Glomerular endothelial cell (primary cell): ENCODE data around the gene MFAP3. TPM values are rescaled to one million over a fixed set of nuclear protein-coding genes. Genes with fewer than 3 reads are reported as not detected.

Experiments
- DNase-seq: peaks from one replicate; pipeline ENCODE4 v3.0.0-alpha.2; 2011; ENCODE audit warnings: low read depth, low spot score; ENCODE audit errors: extremely low read depth
- total RNA-seq: library from RNA; depleted of rRNA; stranded (reverse); fragments of >200 nt; gene quantifications from 2 replicates; pipeline ENCODE4 v1.2.3, GENCODE V29; 2015

Gene MFAP3
- total RNA-seq, 1 donor from 2014 or later, result 72.8 TPM

DNA sequence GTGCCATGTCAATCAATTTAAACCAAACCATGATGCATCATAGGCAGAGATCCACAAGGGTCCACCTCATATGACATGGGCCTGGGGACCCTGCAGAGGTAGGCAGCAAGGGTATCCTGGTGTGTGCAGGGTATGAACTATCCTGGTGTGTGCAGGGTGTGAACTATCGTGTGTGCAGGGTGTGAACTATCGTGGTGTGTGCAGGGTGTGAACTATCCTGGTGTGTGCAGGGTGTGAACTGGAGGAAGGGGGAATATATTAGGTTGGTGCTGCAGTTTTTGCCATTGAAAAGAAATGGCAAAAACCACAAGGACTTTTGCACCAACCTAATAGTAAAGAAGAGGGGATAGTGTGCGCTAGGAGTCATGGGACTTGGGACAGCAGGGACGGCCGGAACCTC, 50.0 kb downstream of the MFAP3 start:
- no peak for DNase-seq

DNA sequence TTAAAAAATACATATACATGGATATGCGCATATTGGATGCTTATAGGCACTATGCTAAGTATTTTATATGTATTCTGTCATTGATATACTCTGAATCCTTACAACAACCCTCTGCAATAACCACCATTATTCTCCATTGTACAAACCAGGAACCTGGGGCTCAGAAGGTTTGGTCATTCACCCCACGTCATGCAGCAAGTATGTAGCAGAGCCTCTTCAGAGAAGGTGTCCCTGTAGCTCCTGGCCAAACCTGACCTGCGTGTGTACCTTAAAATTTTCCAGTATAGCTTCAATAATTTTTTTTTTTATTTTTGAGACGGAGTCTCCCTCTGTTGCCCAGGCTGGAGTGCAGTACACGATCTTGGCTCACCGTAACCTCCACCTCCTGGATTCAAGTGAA, 51.9 kb downstream of the MFAP3 start:
- no peak for DNase-seq

DNA sequence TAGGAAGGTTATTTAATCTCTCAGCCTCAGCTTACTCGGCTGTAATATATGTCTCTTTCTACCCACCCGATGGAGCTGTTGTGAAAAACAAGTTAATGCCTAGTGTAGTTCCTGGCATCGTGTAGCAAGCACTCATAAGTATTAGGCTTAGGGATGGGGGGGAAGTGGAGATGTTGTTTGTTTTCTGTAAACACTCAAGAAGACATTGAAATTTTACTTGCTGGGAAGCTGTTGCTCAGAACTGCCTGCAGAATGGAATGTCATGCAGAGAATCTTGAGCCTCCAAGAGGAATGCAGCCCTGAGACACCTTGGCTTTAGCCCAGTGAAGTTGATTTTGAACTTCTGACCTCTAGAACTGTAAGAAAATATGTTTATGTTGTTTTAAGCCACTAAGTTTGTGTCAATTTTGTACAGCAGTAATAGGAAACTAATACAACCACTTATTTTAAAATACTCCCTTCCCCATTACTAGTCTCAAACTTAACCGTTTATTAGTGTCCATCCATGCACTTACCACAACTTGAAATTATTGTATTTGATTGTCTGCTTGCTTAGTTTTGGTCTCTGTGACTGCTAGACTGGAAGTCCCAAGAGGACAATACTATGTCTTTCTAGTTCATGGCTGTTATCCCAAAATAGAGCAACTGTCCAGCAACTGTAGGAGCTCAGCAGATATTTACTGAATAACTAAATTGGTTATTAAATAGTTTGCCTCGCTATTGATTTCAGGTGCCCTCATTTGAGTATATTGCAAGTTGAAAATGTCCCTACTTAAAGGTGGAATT, 53.8 kb downstream of the MFAP3 start:
- no peak for DNase-seq

DNA sequence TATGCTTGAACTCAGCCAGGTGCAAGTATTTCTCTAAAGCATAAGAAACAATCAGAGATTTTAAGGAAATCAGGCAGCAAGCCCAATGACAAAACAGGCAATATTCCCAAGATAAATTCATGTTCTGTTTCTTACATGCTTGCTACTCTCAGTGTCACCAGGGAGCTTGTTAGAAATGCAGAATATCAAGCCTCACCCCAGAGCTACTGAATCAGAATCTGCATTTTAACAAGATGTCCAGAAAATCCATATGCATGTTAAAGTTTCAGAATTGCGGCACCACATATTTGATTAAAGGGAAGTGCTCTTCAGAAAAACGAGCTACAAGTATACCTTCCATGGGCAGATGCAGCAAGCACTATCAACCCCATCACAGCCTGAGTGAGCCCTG, 54.4 kb downstream of the MFAP3 start:
- DNase-seq, result no peak

DNA sequence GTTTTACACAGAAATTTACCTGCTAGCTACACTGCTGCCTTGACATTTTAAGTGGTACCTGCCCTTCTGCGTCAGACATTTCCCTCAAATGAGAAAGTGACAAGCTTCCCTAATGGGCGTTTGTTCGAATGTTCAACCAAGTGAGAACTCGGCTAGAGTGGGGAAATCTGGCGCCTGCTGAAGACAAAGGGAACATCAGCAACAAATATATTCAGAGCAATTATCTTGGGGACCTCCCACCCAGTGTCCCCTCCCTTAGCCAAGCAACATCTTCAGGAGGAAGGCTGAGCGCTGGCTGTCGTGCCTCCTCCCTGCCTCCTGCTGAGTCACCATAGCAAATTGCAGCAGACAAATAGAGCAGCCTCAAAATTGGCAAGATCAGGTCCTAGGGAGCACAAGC, 57.1 kb downstream of the MFAP3 start:
- no peak for DNase-seq

DNA sequence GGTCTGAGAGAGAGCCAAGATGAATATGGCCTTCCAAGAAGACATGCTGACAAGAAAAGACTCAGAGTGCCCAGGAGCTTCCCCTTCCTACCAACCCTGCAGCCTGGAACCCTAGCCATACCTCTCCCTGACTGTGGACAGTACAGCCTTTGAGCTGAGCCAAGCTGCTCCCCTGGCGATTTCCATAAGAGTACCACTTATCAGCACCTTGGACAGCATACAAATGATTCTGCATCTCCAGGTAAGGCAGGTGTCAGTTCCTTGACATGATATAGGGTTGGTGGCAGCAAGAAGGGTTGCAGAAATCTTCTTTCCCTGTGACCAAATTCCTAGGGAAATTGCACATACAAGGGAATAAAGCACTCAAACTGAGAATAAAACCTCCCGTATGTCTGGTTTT, 58.3 kb downstream of the MFAP3 start:
- no peak for DNase-seq

DNA sequence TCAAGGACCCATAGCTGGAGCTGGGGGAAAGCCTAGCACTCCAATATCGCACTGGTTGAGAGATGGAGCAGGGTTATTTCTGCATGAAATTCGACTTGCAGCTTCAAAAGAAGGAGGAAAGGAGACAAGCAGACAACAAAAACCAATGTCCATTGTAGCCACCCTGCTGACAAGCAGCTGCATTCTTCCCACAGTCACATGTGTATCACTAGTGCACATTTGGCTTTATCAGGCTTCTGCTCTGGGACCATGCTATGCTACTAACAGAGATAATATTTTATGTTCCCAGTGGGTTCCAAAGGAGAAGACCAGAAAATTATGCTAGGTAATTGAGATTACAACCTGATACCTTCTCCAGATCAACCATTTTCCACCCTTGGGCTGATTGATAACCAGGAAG, 59.7 kb downstream of the MFAP3 start:
- no peak for DNase-seq

DNA sequence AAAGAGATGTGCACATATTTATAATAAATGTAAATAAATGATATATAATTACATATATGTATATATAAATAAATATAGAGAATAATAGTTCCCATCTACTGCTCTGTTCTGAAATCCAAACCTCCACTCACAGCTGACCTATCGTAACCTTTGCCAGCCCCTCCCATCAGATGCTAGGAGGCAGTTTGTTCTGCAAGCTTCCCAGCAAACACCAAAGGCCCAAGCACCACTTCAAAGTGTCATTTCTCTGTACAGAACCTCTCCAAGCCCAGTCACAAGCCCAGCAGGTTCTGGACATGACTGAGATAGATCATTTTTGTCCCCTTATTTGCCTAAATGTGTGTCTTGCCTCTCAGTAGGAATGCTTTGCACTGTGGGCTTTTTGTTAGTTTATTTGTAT, 62.4 kb downstream of the MFAP3 start:
- no peak for DNase-seq

DNA sequence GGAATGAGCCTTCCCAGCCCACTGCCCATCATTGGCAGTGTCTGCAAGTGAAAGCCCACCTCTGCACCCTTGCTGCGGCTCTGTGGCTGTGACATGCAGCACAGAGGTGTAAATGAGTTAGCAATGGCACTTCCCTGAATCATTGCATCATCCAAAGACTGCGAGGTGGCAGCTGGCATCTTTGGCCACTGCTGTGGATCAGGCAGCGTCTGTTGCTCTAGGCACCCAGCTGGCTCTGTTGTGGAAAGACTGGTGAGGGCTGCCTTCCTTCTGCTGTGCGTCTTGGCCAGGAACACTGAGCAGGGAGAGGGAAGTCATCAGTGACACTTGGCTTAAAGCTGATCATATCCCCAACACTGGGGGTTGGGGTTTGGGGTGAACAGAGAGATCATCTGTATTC, 64.5 kb downstream of the MFAP3 start:
- DNase-seq, result no peak

Other genes starting within 250 kb of the MFAP3 start
- 16.8 and 18.5 TPM in 2 replicates for gene FAM114A2, start 57 bp upstream of the MFAP3 start, total RNA-seq
- 51.4 and 66.7 TPM in 2 replicates for gene GALNT10, start 151.8 kb downstream of the MFAP3 start, total RNA-seq